Cardiac fibroblast (primary cell): ENCODE data around the gene FYCO1.

Experiments
- DNase-seq, 2 donors: peaks; one replicate each; pipeline versions ENCODE4 v3.0.0 to v3.0.0-alpha.2; 2010; ENCODE audit warnings: low read depth in 2 of 2
- H3K4me3 ChIP-seq, 2 donors: replicated peaks in 1 of 2; 1 replicate in 1 of 2; 2 replicates in 1 of 2; pipeline ENCODE4 v1.5.1; 2011; ENCODE audit warnings: low read depth in 2 of 2, low read length in 2 of 2, mild to moderate bottlenecking in 2 of 2, moderate library complexity in 1 of 2
- TF ChIP-seq, protein P1 (sequence below): IDR thresholded peaks from one replicate; pipeline ENCODE4 v1.5.1; 2011; ENCODE audit warnings: low read depth, mild to moderate bottlenecking, low read length, inconsistent platforms

Gene FYCO1

DNA sequence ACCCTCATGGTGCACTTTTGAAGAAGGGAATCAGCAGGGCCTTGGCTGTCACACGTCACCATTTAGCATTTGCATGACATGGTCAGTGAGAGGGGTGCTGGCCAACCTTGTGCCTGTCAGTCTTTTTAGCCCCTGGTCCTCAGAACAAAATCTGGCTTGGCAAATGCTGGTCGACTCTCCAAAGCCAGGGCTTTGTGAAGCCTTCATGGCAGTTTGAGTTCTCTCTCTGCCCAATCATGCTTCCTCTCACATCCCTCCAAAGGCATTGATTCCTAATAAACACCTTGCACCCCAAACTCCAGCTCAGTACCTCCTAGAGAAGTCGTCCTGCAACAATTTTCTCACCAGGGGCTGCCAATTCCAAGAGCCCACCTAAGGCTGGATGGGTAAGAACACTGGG lies 89.9 kb downstream of the FYCO1 start:
- no peak overlapping the region for H3K4me3 ChIP-seq
- DNase-seq, result no peak
- TF ChIP-seq, protein P1, sequence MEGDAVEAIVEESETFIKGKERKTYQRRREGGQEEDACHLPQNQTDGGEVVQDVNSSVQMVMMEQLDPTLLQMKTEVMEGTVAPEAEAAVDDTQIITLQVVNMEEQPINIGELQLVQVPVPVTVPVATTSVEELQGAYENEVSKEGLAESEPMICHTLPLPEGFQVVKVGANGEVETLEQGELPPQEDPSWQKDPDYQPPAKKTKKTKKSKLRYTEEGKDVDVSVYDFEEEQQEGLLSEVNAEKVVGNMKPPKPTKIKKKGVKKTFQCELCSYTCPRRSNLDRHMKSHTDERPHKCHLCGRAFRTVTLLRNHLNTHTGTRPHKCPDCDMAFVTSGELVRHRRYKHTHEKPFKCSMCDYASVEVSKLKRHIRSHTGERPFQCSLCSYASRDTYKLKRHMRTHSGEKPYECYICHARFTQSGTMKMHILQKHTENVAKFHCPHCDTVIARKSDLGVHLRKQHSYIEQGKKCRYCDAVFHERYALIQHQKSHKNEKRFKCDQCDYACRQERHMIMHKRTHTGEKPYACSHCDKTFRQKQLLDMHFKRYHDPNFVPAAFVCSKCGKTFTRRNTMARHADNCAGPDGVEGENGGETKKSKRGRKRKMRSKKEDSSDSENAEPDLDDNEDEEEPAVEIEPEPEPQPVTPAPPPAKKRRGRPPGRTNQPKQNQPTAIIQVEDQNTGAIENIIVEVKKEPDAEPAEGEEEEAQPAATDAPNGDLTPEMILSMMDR, result no peak

DNA sequence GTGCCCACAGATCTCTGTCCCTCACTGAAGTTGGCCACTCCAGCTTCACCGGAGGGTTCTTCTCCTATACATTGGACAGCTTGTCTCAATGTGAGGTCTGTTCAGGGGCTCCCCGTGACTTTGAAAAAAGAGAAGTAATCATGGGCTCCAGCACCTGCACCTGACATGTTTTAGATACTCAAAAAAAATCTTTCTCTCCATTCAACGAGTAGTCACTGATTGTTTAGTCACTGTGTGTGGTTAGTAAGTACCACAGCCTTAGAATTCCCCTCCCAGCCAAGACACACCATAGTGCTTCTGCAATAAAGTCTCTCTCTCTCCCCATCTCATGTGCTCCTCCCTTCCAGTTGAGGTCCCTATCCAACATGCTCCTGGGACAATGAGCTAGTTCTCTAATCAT lies 90.7 kb downstream of the FYCO1 start:
- TF ChIP-seq, protein P1, result no peak
- H3K4me3 ChIP-seq, result no peak overlapping the region
- DNase-seq, result no peak

DNA sequence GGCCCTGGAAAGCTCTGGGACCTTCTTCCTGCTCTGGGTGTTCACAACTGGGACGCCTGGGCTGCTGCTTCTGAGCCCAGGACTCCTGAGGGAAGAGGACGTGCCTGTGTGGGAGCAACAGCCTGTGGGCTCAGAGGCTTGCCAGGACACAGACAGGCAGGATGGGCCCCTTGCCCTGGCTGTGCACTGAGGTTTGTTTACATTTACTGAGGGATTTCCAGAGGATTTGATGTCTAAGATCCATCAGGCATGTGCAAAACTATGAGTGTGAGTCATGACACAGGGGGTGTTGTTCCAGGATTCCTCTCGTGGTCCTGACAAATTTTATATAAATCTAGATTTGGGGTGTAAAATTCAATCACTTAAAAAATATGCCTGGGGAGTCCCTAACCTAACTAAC lies 98.7 kb downstream of the FYCO1 start:
- peak in 1 of 2 donors; percentile 32 for DNase-seq
- TF ChIP-seq, protein P1, result no peak

DNA sequence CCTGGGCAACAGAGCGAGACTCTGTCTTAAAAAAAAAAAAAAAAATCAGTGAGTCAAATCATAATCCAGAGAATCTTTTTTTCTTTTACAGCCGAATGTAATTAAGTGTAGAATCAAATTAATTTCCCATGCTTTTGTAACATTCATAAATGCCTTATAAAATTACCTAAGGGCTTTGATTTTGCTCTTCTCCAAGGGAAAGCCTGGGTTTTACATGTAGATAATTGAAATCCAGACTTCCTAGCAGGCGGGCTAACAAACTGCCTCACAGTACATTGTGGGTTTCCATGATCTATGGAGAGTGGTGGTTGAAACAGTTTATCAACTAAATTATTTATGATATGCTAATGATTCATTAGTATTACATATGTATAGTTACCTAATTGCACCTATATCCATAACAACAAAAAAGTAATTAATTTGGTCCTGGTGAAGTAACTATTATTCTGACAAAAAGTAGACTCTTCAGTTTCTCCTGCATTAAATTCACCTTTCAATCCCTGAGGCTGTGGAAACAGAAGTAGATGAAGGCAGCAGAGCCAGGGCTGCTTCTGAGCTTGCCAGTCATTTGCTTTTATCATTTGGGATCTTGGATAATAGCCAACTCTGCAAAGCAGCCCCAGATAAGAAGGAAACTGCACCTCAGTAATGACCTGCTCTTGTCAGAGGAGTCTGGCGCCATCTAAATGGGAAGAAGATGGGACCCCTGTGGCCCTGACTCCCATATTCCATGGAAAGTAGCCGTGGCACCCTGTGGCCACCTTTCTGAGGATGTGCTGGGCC lies 99.7 kb downstream of the FYCO1 start:
- TF ChIP-seq, protein P1, result no peak
- no peak overlapping the region for H3K4me3 ChIP-seq
- DNase-seq, result no peak

More for the DNA sequence above, 98.7 kb downstream of the FYCO1 start:
- H3K4me3 ChIP-seq, result no peak overlapping the region

DNA sequence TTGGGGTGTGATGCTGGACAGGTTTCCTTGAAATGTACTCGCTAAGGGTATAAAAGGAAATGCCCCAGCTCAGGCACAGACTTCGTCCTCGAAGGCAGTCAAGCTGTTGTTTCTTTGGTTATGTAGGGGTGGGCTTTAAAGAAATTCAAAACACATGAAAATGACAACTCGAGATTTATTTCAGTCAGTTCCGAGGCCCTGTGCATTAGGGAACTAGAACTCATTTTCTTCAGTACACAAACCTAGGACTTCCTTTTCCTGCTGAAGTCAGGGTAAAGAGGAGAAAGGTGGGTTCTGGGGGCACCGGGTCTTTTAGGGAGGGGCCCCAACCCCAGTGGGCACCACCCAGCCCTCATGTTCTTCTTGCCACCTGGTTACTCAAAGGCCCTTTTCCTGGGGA lies 101.6 kb downstream of the FYCO1 start:
- DNase-seq, result no peak
- H3K4me3 ChIP-seq, result no peak overlapping the region
- TF ChIP-seq, protein P1, result no peak

DNA sequence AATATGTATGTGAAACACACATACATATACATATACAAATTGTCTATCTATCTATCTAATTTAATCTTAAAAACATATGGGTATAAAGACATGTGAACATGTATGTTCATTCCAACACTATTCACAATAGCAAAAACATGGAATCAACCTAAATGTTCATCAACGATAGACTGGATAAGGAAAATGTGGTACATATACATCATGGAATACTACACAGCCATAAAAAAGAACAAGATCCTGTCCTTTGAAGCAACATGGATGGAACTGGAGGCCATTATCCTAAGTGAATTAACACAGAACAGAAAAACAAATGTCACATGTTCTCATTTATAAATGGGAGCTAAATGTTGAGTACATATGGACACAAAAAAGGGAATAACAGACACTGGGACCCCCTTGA lies 103.5 kb downstream of the FYCO1 start:
- H3K4me3 ChIP-seq, result no peak overlapping the region
- no peak for DNase-seq
- TF ChIP-seq, protein P1, result no peak

DNA sequence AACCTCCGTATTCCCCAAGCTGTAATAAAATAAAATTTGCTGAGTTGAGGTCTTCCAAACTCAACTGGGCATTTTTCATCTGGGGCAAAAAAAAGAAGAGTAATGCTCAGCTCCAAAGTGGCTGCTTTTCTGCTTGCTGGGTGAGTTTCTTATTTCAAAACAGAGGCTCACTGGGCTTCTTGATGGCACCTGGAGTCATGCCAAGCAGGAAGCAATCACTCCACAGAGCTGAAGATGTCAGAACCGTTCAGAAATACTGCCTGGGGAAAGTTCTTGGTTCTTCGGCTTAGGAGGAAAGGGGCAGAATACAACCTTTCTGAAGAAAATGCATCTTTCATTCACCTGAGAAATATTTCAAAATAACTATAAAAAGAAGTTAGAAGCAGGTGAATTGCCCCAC lies 105.2 kb downstream of the FYCO1 start:
- no peak for DNase-seq

More for the DNA sequence above, 105.2 kb downstream of the FYCO1 start:
- no peak overlapping the region for H3K4me3 ChIP-seq
- TF ChIP-seq, protein P1, result no peak
